Hepatocyte (in vitro differentiated cells): ENCODE measurements around the gene NOXA1. TPM values are rescaled to one million over a fixed set of nuclear protein-coding genes. Genes with fewer than 3 reads are reported as not detected.
"Not testable (repeated sequence)": the region's sequence is repeated elsewhere in the genome, so short reads cannot be mapped to it uniquely, and the experiment has no call there.

Experiments used
- DNase-seq: peaks from one replicate; pipeline ENCODE4 v3.0.0-alpha.2; 2016; ENCODE audit warnings: low spot score
- H2AFZ ChIP-seq: fragments of 200-600 bp; sonication (generic); 2 replicates; pipeline ENCODE4 v1.6.0; 2016; ENCODE audit warnings: antibody characterized with exemption, mild to moderate bottlenecking
- H3K27ac ChIP-seq: fragments of 200-600 bp; sonication (generic); 2 replicates; pipeline ENCODE4 v1.5.1; 2016; ENCODE audit warnings: mild to moderate bottlenecking
- H3K27me3 ChIP-seq: fragments of 200-600 bp; sonication (generic); 2 replicates; pipeline ENCODE4 v1.6.1; 2016
- H3K36me3 ChIP-seq: fragments of 200-600 bp; sonication (generic); replicated peaks from 2 replicates; pipeline ENCODE4 v1.5.1; 2016; ENCODE audit warnings: low read depth; ENCODE audit not compliant: insufficient read depth
- H3K4me1 ChIP-seq: fragments of 200-600 bp; sonication (generic); 2 replicates; pipeline ENCODE4 v1.5.1; 2016; ENCODE audit warnings: mild to moderate bottlenecking, moderate library complexity; ENCODE audit not compliant: insufficient read depth
- H3K4me2 ChIP-seq: fragments of 200-600 bp; sonication (generic); 2 replicates; pipeline ENCODE4 v1.6.0; 2016
- H3K4me3 ChIP-seq: fragments of 200-600 bp; sonication (generic); 2 replicates; pipeline ENCODE4 v1.5.1; 2016; ENCODE audit warnings: mild to moderate bottlenecking
- H3K79me2 ChIP-seq: fragments of 200-600 bp; sonication (generic); 2 replicates; pipeline ENCODE4 v1.6.0; 2017; ENCODE audit warnings: mild to moderate bottlenecking
- H3K9me2 ChIP-seq: fragments of 200-600 bp; sonication (generic); replicated peaks from 2 replicates; pipeline ENCODE4 v1.6.0; 2017; ENCODE audit warnings: mild to moderate bottlenecking; ENCODE audit not compliant: insufficient read depth
- H3K9me3 ChIP-seq: fragments of 200-600 bp; sonication (generic); 2 replicates; pipeline ENCODE4 v1.5.1; 2016; ENCODE audit warnings: low read depth, mild to moderate bottlenecking
- H4K20me1 ChIP-seq: fragments of 200-600 bp; sonication (generic); 2 replicates; pipeline ENCODE4 v1.6.0; 2016; ENCODE audit warnings: mild to moderate bottlenecking; ENCODE audit not compliant: insufficient read depth, poor library complexity, severe bottlenecking
- EZH2 ChIP-seq: fragments of 200-600 bp; sonication (generic); IDR thresholded peaks from 2 replicates; pipeline ENCODE4 v1.6.1; 2016; ENCODE audit warnings: antibody characterized with exemption, mild to moderate bottlenecking, borderline replicate concordance
- EZH2phosphoT487 ChIP-seq: fragments of 200-600 bp; sonication (generic); IDR thresholded peaks from one replicate; pipeline ENCODE4 v1.6.1; 2018; ENCODE audit warnings: antibody characterized with exemption, mild to moderate bottlenecking, low read depth, moderate library complexity; ENCODE audit not compliant: unreplicated experiment, severe bottlenecking
- WGBS: methylation state at CpG from one replicate; pipeline ENCODE4 v1.1.6; 2016; ENCODE audit warnings: low lambda C conversion rate; ENCODE audit errors: missing lambda C conversion rate; 5-methylcytosine and 5-hydroxymethylcytosine counted together
- polyA plus RNA-seq: library from polyadenylated mRNA; unstranded; fragments of >200 nt; fragmentation: Nextera tagmentation; extraction: Ambion mirVana; gene quantifications from 2 replicates; pipeline ENCODE4 v1.2.1, GENCODE V29; 2016
- total RNA-seq: library from RNA; depleted of rRNA; stranded (reverse); fragments of >200 nt; gene quantifications from 2 replicates; pipeline ENCODE4 v1.2.3, GENCODE V29; 2014
- TF ChIP-seq, protein P1 (sequence below): fragments of 200-600 bp; sonication (generic); IDR thresholded peaks from 2 replicates; pipeline ENCODE4 v1.5.1; 2016; ENCODE audit warnings: antibody characterized with exemption, mild to moderate bottlenecking; ENCODE audit not compliant: poor library complexity

The NOXA1 gene
- total and polyA plus RNA-seq, 2 experiments from 2014 or later: 7.2 to 12.5 TPM

GRCh38 chr9:137375321-137376058, 47.7 kb upstream of the NOXA1 start:
- Histone ChIP-seq H3K36me3 (no peaks in the 10 kb centered on the region), H3K79me2 (no peaks in the 10 kb centered on the region), H3K4me1 (no peaks in the 10 kb centered on the region), H3K9me3 (no peaks in the 10 kb centered on the region), H3K9me2 (no peaks in the 10 kb centered on the region), H3K4me2 (no peak overlapping the region), H4K20me1 (no peaks in the 10 kb centered on the region), H3K4me3 (no peak overlapping the region), H3K27ac (no peak overlapping the region), H2AFZ (no peak overlapping the region), H3K27me3 (no peaks in the 10 kb centered on the region)
- DNase-seq: no peak
- TF ChIP-seq EZH2 (no peak), EZH2phosphoT487 (no peak)
- TF ChIP-seq, protein P1, sequence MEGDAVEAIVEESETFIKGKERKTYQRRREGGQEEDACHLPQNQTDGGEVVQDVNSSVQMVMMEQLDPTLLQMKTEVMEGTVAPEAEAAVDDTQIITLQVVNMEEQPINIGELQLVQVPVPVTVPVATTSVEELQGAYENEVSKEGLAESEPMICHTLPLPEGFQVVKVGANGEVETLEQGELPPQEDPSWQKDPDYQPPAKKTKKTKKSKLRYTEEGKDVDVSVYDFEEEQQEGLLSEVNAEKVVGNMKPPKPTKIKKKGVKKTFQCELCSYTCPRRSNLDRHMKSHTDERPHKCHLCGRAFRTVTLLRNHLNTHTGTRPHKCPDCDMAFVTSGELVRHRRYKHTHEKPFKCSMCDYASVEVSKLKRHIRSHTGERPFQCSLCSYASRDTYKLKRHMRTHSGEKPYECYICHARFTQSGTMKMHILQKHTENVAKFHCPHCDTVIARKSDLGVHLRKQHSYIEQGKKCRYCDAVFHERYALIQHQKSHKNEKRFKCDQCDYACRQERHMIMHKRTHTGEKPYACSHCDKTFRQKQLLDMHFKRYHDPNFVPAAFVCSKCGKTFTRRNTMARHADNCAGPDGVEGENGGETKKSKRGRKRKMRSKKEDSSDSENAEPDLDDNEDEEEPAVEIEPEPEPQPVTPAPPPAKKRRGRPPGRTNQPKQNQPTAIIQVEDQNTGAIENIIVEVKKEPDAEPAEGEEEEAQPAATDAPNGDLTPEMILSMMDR: no peak
- 99% methylated on average over 11 of the region's 11 CpGs for WGBS

DNA sequence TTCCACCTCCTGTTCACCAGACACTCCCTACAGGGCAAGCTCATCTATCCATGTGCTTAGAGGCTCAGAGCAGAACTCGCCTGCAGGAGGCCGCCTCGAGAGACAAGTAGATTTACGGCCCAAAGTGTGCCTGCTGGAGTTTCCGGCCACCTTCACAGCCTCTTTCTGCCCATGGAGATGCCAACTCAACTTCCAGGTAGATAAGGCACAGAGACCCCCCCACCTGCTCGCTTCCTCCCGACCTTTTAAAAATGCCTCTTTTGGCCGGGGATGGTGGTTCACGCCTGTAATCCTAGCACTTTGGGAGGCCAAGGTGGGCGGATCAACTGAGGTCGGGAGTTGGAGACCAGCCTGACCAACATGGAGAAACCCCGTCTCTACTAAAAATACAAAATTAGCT, 46.8 kb upstream of the NOXA1 start:
- no peak overlapping the region for H3K27ac ChIP-seq
- no peak overlapping the region for H3K4me3 ChIP-seq
- no peak overlapping the region for H2AFZ ChIP-seq
- no peaks in the 10 kb centered on the region for H3K4me1 ChIP-seq
- no peaks in the 10 kb centered on the region for H4K20me1 ChIP-seq
- H3K9me2 ChIP-seq: no peaks in the 10 kb centered on the region
- H3K36me3 ChIP-seq: no peaks in the 10 kb centered on the region
- DNase-seq: no peak
- 91% methylated on average over 12 of the region's 12 CpGs for WGBS
- no peaks in the 10 kb centered on the region for H3K9me3 ChIP-seq
- no peak overlapping the region for H3K4me2 ChIP-seq
- TF ChIP-seq EZH2: no peak
- no peak for TF ChIP-seq EZH2phosphoT487
- TF ChIP-seq, protein P1: no peak
- no peaks in the 10 kb centered on the region for H3K79me2 ChIP-seq
- no peaks in the 10 kb centered on the region for H3K27me3 ChIP-seq

DNA sequence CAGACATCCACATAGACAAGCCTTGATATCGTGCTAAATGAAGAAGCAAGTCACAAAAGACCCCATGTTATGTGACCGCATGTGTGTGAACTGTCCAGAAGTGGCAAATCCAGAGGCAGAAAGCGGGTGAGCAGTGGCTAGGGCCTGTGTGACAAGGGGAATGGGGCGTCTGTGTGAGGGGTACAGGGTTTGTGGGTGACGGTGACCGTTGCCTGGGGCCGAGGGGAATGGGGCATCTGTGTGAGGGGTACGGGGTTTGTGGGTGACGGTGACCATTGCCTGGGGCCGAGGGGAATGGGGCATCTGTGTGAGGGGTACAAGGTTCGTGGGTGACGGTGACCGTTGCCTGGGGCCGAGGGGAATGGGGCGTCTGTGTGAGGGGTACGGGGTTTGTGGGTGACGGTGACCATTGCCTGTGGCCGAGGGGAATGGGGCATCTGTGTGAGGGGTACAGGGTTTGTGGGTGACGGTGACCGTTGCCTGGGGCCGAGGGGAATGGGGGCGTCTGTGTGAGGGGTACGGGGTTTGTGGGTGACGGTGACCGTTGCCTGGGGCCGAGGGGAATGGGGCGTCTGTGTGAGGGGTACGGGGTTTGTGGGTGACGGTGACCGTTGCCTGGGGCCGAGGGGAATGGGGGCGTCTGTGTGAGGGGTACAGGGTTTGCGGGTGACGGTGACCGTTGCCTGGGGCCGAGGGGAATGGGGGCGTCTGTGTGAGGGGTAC, 44.3 kb upstream of the NOXA1 start:
- 94% methylated on average over 7 of the region's 37 CpGs for WGBS
- H4K20me1 ChIP-seq, DNase-seq, H3K27me3 ChIP-seq, H3K27ac ChIP-seq, H2AFZ ChIP-seq, H3K4me3 ChIP-seq, H3K36me3 ChIP-seq, H3K4me2 ChIP-seq, H3K9me3 ChIP-seq, H3K4me1 ChIP-seq, H3K79me2 ChIP-seq, H3K9me2 ChIP-seq: not testable (repeated sequence)

- Histone ChIP-seq H3K79me2 (no peaks in the 10 kb centered on the region), H3K27ac (no peak overlapping the region), H3K27me3 (no peaks in the 10 kb centered on the region), H3K9me3 (no peaks in the 10 kb centered on the region), H3K4me1 (no peaks in the 10 kb centered on the region), H3K9me2 (no peaks in the 10 kb centered on the region), H2AFZ (no peak overlapping the region), H4K20me1 (no peaks in the 10 kb centered on the region), H3K4me3 (no peak overlapping the region), H3K4me2 (no peak overlapping the region), H3K36me3 (no peaks in the 10 kb centered on the region)
- no peak for DNase-seq
- 86% methylated on average over 12 of the region's 12 CpGs for WGBS
- TF ChIP-seq EZH2 (no peak), EZH2phosphoT487 (no peak)
- TF ChIP-seq, protein P1: no peak
These were observed 43.4 kb upstream of the NOXA1 start for GRCh38 chr9:137379761-137380161.
